ENCODE measurements around the gene ISCA1.

- TF ChIP-seq CTCF (IDR thresholded peaks at IDR 0.05; ENCODE audit: extremely low read depth in 1 of 2, insufficient read depth in 1 of 2, low read depth in 1 of 2, low read length in 2 of 2) (no peak), EZH2 (IDR thresholded peaks at IDR 0.05; ENCODE audit: borderline replicate concordance, low read depth, low read length, severe bottlenecking) (no peak), POLR2A (IDR thresholded peaks at IDR 0.05; ENCODE audit: low read depth, low read length) (no peak), MAX (IDR thresholded peaks at IDR 0.05; ENCODE audit: insufficient read depth, insufficient read length) (no peak), MYC (IDR thresholded peaks at IDR 0.05; ENCODE audit: low read depth, low read length) (no peak), POLR2AphosphoS5 (IDR thresholded peaks at IDR 0.05; ENCODE audit: insufficient read depth, low read depth, low read length) (no peak), JUN (IDR thresholded peaks at IDR 0.05; ENCODE audit: borderline replicate concordance, insufficient read depth, insufficient read length, low read depth) (no peak), GATA2 (IDR thresholded peaks at IDR 0.05; ENCODE audit: insufficient read depth, insufficient read length, low read depth, low read length) (no peak), FOS (IDR thresholded peaks at IDR 0.05; ENCODE audit: borderline replicate concordance, insufficient read depth, low read length) (no peak)
Observed at GRCh38 chr9:86287013-86287412, 4.7 kb upstream of the ISCA1 start.
